Activated CD4-positive, alpha-beta T cell treated with anti-CD3 and anti-CD28 coated beads, Interleukin-2, amount 50 U/mL, for 1 hour (primary cell): Measurements from ENCODE around the gene PEX5L.

Experiments
- DNase-seq: peaks from one replicate; pipeline ENCODE4 v3.0.0-alpha.2; 2020

The PEX5L gene

GRCh38 chr3:179887295-179887943 is 149.3 kb downstream of the PEX5L start:
- DNase-seq: no peak

- DNase-seq: no peak
Observed at GRCh38 chr3:179885950-179886349, 150.8 kb downstream of the PEX5L start.

DNA sequence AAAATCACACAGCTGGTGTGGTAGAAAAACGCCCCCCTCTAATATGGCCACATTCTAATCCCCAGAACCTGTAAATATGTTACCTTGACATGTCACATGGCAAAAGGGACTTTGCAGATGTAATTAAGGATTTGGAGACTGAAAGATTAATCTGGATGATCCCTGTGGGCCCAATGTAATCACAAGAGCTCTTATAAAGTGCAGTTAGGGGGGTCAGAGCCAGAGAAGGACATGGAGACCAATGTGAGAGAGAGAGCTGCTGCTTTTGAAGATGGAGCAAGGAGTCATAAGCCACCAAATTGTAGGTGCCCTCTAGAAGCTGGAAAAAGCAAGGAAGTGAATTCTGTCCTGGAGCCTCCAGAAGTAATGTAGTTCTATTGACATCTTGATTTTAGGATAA is 152.6 kb downstream of the PEX5L start:
- no peak for DNase-seq

GRCh38 chr3:179882292-179882691 is 154.4 kb downstream of the PEX5L start:
- no peak for DNase-seq

DNA sequence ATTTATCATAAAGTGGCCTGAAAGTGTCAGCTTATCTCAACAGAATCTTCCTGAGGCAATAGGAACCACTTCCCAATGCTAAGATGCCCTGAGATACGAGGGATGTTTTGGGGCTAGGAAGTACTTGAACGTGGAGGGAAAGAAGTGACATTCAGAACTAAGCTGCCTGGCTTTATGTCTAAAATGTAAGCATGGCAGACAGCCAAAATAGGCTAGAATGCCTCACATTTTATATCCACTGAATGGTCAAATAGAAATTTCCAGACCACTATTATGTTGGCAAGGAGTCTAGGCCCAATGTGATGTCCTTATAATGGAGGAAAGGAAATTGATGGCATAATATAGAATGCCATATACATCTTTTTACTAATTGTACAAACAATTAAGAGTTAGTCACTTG is 154.9 kb downstream of the PEX5L start:
- no peak for DNase-seq

GRCh38 chr3:179880868-179881267 is 155.9 kb downstream of the PEX5L start:
- DNase-seq: no peak

GRCh38 chr3:179876440-179876839 is 160.3 kb downstream of the PEX5L start:
- no peak for DNase-seq

- DNase-seq: no peak
Observed at GRCh38 chr3:179872842-179873241, 163.9 kb downstream of the PEX5L start.

GRCh38 chr3:179871782-179872181 is 165.0 kb downstream of the PEX5L start:
- no peak for DNase-seq

DNA sequence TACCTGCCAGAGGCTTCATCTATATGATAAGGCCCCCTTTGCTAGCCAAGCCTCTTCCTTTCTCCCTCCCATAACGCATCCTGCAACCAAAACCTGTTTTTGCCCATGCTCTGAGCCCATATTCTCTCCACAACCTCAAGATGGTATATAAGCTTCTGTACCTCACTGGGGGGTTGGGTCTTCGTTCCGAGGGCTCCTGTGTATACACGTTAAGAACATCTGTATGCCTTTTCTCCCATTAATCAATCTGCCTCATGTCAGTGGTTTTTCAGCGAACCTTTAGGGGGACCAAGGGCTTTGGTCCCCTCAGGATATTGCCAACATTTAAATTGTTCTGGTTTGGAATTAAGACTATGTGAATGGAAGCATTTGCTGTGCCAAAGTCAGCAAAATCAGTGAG is 168.0 kb downstream of the PEX5L start:
- no peak for DNase-seq

DNA sequence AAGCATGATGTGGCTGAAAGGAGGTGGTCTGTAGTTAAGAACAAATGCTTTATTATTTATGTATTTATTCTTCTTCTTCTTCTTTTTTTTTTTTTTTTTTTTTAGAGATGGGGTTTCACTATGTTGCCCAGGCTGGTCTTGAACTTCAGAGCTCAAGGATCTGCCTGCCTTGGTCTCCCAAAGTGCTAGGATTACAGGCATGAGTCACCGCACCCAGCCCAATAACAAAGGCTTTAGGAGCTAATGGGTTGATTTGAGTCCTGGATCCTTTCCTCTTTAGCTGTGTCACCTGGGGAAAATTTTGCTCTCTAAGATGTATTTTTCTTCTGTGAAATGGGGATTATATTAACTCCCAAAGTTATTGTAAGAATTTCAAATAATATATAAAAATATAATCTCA is 168.8 kb downstream of the PEX5L start:
- DNase-seq: no peak

DNA sequence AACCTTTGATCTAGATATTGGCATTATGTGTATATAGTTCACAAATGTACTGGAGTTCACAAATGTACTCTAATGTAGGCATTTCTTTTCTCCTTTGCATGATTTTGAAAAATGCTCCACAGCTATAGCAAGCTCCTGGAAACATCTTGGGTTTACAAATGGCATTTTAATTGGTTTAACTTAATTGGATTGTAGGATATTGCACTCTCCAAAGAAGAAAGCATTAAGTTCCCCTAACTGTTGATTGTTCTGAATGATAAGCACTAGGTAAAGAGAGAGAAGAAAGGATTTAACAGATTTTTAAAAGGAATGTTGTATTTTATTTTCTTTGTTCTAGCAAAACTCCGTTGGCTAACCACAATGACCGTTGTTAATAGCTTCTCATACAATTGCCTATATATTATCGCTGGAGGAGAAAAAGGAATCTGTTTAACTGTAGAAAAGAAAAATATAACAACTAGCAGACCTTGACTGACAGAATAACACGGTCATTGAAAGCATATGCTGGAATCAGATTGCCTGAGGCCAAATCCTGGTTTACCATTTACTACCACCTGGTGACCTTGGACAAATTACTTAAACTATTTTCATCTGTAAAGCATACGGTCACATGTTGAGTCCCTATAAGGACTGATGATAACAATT is 170.8 kb downstream of the PEX5L start:
- no peak for DNase-seq

DNA sequence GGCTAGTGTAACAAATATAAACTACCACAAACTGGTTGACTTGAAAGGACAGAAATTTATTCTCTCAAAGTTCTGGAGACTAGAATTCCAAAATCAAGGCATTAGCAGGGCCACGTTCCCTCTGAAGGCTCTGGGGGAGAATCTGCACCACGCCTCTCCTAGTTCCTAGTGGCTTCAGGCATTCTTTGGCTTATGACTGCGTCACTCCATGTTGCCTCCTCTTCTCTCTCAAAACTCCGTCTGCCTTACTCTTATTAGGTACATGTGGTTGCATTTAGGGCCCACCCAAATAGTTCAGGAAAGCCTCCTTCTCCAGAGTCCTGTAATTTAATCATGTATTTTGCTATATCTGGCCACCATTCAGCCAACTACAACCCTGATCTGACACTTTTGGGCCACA is 174.8 kb downstream of the PEX5L start:
- no peak for DNase-seq

- no peak for DNase-seq
Observed at GRCh38 chr3:179861292-179861691, 175.4 kb downstream of the PEX5L start.

GRCh38 chr3:179860275-179861107 is 176.2 kb downstream of the PEX5L start:
- no peak for DNase-seq

DNA sequence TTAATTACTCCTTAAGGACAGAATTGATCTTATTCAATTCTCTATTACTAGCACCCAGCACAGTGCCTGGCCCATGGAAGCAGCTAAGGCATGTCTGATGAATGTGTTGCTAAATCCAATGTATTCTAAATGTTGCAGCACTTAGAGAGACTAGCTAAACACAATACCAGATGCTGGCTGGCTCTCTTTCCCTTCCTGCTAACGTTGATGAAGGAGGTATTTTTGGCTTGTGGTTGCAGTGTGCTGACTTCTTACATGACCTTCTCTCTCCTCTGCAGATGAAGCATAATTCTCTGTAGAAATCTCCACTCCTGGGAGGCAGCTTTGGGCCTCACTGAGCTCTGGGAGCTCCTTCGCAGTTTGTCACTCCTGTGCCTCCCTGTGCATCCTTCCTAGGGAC is 183.6 kb downstream of the PEX5L start:
- no peak for DNase-seq

GRCh38 chr3:179852142-179852905 is 184.4 kb downstream of the PEX5L start:
- DNase-seq: no peak

DNA sequence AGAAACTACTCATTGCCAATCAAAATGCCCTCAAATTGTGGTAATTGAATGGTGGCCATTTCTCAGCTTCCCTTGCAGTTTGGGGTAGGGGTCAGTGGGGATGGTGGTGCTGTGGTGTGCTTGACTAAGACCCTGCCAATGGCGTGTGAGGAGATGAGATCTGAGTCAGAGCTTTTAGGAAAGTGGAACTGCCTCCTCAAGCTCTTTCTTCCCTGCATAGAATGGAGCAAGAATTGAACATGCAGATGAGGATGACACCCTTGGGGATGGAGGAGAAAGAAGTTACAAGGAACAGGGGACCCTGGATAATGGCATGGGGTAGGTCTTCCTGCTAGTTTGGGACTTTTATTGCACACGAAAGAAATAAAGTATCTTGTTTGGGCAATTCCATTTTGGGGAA is 188.0 kb downstream of the PEX5L start:
- DNase-seq: no peak

DNA sequence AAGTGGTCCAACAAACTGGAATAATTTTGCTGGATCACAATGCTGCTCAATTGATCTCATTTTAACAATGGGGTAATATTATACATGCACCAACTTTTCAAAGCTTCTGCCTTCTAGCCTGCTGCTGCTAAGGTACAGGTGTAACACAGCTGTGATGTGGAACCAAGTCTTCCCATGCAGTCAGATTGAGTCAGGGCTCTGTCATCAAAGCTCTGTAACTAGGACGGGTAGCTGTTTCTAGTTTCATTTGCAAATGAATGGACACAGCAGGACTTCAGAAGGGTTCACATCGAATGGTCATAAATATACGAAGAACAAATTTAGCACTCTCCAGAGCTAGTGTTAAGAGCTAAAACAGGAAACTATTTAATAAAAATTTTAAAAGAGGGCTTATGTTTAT is 194.7 kb downstream of the PEX5L start:
- DNase-seq: no peak

GRCh38 chr3:179840985-179841384 is 195.8 kb downstream of the PEX5L start:
- DNase-seq: no peak

GRCh38 chr3:179837374-179837773 is 199.4 kb downstream of the PEX5L start:
- DNase-seq: no peak

DNA sequence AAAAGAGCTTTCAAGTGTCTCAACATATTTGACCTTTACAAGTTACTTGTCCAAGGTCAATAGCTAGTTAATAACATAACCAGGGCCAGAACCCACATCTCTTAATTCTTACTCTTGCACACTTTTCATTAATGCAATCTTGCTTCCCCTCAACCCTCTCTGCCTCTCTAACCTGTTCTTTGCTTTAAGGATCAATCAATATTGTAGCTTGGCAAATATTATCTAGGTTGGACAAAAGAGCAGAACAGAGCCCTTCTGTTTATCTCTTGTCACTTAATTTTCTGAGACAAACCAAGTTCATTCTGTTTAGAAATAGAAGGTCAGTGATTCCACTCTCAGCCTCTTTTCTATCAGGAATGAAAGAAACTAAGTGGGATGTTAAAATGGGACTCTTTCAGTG is 203.4 kb downstream of the PEX5L start:
- no peak for DNase-seq

GRCh38 chr3:179832333-179832854 is 204.3 kb downstream of the PEX5L start:
- no peak for DNase-seq
